HG03135 (cell line): ENCODE measurements around the gene KNDC1.
"Not testable (repeated sequence)": the region's sequence is repeated elsewhere in the genome, so short reads cannot be mapped to it uniquely, and the experiment has no call there.

ENCODE experiments used
- ATAC-seq: cut with Tn5 transposase; IDR thresholded peaks from one replicate; pipeline ENCODE4 v1.9.1; 2021; ENCODE audit warnings: mild to moderate bottlenecking, moderate library complexity; ENCODE audit not compliant: unreplicated experiment

Gene KNDC1, protein sequence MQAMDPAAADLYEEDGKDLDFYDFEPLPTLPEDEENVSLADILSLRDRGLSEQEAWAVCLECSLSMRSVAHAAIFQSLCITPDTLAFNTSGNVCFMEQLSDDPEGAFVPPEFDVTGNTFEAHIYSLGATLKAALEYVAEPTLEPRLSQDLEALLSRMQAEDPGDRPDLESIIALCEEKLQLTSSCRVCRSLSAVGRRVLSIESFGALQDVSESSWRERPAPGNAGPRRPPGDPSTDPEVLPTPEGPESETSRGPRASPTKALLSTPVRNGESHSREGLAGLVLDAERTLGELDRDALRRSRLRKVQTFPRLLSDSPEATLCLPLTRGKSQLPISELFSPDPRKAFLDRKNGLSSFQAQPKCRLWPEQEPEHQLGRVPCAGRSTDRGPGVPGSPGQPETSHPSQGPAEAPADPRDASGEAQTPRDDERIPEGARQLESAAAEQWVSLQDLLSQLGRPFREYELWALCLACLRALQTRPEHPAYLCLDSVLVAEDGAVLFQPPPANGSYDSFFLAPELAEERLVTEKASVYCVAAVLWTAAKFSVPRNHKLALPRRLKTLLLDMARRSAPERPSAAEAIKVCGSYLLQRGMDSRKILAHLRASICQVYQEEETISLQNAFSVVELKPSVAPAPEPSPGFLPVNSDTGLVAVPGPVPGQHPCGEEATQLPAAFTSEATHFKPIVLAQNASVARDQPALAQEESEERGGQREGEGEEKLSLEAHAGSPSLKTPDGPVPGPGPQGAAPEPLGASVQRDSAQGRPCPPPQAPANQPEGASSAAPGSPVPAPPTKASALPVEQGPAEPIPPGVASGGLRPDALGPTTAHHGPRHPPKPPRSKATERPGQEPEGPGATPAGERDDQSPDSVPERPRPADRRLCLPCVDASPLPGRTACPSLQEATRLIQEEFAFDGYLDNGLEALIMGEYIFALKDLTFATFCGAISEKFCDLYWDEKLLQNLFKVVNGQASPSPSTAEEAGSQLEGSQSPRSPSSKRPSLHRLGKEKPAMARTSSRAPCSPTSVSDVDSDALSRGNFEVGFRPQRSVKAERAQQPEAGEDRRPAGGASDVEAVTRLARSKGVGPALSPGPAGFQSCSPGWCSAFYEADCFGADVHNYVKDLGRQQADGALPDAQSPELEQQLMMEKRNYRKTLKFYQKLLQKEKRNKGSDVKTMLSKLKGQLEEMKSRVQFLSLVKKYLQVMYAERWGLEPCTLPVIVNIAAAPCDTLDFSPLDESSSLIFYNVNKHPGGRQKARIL (N-terminal part only)

DNA sequence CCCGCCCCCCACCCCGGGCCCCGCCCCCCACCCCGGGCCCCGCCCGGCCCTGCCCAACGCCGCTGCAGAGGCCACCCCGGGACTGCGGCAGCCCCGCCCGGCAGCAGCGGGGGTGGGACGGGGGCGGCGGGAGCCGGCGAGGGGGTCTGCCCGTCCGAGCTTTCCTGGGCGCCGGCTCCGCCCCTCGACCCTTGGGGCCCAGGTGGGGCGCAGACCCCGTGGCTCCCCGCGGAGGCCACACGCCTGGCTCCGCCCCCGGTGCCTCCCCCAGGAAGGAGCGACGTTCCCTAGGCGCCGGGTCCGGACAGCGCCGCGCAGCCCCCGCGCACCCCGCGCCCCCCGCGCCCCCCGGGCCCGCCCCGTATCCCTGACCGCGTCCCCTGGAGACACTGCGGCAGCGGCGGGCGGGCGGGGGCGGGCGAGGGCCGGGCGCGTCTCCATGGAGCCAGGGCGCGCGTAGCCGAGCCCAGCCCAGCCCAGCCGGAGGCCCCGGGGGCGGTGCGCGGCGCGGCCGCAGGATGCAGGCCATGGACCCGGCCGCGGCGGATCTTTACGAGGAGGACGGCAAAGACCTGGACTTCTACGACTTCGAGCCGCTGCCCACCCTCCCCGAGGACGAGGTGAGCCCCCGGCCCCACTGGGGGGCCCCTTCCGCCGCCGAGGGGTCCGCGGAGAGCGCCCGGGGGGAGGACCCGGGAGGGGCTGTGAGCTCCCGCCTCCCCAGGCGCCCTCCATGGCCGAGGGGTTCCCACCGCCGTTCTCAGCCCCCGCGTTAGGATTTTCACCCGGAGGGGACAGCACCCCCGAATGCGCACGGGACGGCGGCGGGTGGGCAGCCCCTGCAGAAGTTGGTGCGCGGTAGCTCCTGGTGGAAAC lies at the start of gene KNDC1:
Gene KNDC1 (plus strand): TSS at position 270 of the 876 bp plus-strand sequence. CDS start 249 bp downstream, at position 519.
- no peak for ATAC-seq

GRCh38 chr10:133110609-133111275 lies 49.3 kb upstream of the KNDC1 start:
- no peak for ATAC-seq

- ATAC-seq, result not testable (repeated sequence)
Observed at GRCh38 chr10:133111640-133112039, 48.4 kb upstream of the KNDC1 start.

DNA sequence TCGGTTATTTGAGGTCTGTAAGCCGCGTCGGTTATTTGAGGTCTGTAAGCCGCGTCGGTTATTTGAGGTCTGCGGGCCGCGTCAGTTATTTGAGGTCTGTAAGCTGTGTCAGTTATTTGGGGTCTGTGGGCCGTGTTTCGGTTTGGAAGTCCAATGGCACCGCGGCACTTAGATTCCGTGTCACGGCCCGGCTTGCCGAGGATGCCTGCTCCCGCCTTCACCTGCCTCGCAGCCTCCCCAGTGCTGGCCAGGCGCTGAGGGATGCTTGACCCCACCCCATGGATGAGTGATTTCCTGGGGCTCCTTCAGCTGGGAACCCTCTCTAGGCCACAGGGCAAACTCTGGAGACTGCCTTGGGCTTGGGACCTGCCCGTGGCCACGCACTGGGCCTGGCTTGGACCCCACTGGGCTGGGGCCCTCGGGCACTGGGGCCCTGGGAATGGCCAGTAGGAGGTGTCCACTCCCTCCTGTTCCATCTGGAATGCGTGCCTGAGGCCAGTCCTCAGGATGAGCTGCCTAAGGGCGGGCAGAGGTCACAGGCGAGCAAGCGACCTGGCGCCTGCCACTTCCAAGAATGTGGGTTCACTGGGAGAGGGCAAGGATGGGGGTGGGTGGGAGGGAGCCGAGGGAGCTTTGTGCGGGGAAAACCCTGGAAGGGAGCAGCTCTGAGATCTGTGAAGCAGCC lies 46.7 kb upstream of the KNDC1 start:
- ATAC-seq, result no peak

GRCh38 chr10:133113847-133114246 lies 46.2 kb upstream of the KNDC1 start:
- ATAC-seq, result no peak

- no peak for ATAC-seq
Observed at GRCh38 chr10:133114251-133114650, 45.8 kb upstream of the KNDC1 start.

DNA sequence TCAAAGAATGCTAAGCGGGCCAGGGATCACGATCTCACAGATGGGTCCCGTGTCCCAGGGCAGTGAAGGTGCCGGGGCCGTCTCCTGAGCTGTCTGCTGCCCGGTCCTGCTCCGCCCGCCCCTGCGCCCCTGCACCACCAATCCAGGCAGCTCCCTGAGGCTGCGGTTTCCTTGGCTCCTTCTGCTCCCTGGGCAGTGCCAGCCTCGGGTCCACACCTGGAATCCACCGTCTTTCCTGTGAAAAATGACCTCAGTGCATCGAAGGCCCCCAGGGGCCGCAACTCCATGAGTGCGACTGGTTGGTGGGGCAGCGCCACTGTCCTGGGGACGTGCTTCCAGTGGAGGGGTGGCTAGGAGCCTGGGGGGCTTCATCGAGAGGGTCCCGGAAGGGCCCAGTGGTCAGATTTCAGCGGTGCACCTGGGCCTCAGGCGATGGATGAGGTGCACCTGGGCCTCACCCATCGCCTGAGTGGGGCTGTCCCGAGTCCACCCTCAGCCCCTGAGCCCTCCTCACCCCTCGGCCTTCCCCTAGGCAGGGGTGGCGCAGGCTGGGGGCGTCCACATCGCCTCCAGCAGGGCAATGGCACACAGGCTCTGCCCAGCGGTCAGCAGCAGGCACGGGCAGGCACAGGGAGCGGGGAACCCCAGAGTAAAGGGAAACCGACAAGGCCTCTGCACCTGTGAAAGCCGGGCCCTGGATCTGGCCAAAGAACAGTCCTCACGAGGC lies 45.1 kb upstream of the KNDC1 start:
- no peak for ATAC-seq

GRCh38 chr10:133115453-133115842 lies 44.6 kb upstream of the KNDC1 start:
- ATAC-seq, result no peak

GRCh38 chr10:133115976-133116375 lies 44.0 kb upstream of the KNDC1 start:
- ATAC-seq, result no peak

- ATAC-seq, result no peak
Observed at GRCh38 chr10:133116455-133116854, 43.6 kb upstream of the KNDC1 start.

DNA sequence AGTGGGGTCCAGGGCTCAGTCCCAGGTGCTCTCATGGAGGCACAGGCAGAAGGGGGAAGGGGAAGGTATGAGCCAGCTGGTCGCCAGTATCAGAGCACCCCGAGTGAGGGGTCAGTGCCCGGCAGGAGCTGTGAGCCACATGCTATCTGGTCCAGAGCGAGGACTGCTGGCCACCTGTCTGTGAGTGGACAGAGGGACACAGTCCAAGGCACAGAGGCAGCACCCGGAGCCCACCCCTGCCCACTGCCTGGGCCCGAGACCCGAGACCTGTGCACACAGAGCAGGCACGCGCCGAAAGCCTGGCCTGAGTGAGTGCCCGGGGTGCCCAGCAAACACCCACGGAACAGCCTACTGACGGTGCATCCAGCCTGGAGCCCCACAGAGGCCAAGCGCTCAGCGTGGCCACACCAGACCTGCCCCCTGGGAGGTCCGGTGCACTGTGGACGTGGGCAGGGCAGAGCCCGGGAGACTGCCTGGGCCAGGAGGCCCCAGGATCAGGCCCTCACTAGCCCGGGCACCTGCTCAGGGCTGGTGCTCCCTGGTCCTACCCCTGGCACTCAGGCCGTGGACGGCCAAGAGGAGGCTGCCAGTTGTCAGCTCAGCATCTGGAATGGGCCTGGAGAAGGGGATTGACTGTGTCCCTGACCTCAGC lies 42.9 kb upstream of the KNDC1 start:
- no peak for ATAC-seq

DNA sequence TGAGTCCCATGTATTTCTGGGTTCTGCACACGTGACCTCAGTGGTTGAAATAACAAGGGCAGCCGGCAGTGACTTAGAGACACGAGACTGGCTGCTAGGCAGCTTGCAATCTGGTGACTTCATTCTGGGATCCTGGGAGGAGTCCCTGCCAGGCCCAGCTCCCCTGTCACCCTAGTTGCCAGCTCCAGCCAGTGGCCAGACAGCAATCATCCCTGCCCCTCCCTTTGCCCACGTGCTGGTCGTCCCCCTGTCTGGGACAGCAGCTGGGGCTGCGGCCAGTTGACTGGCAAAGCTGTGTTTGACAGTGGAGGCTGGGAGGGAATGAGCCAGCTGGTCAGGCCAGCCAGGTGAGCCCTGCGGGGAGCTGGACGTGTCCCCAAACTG lies 42.3 kb upstream of the KNDC1 start:
- ATAC-seq, result no peak

GRCh38 chr10:133121479-133121878 lies 38.5 kb upstream of the KNDC1 start:
- no peak for ATAC-seq

- ATAC-seq, result no peak
Observed at GRCh38 chr10:133122171-133122935, 37.7 kb upstream of the KNDC1 start.

DNA sequence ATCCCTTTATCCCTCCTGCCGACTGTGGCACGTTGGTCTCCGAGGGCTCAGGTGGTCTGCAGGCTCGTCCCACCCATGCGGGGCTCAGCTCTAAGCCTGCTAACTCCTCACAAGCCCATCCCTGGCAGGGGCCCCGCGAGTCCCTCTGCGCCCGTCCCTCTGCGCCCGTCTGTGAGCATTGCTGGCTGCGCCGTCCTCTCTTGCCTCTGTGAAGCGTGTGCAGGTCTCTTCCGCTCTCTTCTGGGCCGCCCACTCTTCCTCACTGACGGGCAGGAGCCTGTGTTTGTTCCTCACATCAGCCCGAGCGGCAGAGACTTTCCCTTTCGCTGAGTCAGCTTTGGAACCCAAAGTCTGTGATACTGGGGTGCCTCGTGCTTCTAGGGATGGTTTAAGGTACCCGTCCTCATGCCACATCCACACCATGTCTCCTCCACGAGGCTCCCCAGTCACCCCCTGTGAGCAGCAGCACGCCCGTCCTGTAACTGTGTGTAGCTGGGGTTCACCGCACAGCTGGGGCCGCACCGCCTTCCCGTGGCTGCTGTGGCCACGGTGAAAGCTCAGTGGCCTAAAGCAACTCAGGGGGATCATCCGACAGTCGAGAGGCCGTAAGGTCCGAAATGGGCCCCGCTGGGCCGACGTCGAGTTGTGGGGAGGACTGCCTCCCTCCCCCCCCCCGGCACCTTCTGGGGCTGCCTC lies 36.8 kb upstream of the KNDC1 start:
- ATAC-seq, result no peak

DNA sequence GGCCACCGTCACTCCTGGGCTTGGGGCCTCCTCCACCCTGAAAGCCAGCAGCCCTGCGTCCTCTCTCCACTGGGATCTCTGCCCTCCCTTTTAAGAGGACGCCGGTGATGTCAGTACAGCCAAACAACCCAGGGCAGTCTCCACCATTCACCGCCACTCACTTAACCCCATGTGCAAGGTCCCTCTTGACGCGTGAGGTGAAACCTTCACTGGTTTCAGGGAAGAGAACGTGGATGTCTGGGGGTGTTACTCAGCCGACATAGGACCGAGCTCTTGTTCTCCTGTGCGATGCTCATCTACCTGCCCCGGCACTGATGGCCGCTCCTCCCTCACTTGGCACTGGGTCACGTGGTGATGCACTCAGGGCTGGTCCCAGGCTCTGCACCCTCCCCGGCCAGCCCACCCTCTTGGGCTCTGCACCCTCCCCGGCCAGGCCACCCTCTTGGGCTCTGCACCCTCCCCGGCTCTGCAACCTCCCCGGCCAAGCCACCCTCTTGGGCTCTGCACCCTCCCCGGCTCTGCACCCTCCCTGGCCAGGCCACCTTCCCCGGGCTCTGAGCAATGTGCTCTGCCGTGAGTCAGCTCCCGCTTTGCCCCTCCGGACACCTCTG lies 36.2 kb upstream of the KNDC1 start:
- ATAC-seq, result no peak
